ENCODE data around the gene GPR153.
"Not testable (repeated sequence)": the region's sequence is repeated elsewhere in the genome, so short reads cannot be mapped to it uniquely, and the experiment has no call there.

The GPR153 gene

DNA sequence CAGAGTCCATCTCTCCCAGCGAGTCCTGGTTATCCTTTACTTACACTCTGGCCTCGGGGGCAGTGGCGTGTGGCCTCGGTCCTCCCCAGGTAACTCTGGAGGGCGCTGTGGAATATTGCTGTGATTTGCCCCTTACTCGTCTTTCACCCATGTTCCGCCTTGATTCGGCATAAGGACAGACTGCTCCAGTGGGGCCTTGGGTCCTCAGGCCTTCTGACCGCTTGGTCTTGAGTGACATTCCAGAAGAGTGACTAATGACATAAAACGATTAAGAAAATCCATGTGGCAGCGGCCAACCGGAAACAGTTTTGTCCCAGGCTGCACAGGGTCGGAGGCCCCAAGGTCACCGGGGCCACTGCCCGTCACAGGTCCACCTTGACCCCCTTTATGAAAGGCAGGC is 36.2 kb downstream of the GPR153 start:
- DNase-seq, result no peak

DNA sequence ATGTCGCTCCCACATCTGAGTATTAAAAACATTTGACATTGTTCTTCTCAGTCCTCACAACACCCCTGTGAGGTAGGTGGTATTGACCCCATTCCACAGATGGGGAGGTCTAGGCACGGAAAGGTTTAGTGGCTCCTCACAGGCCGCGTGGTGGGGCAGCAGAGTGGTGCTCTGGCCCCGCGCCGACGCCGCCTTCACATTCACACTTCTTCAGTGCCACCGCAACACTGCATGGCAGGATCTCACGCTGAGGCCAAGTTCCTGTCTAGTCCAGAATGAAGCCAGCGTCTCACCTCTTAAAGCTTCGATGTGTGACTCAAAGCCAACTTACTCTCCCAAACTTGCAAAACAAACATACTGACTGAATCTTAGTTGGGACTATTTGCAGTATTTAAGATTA is 37.3 kb downstream of the GPR153 start:
- no peak for DNase-seq

DNA sequence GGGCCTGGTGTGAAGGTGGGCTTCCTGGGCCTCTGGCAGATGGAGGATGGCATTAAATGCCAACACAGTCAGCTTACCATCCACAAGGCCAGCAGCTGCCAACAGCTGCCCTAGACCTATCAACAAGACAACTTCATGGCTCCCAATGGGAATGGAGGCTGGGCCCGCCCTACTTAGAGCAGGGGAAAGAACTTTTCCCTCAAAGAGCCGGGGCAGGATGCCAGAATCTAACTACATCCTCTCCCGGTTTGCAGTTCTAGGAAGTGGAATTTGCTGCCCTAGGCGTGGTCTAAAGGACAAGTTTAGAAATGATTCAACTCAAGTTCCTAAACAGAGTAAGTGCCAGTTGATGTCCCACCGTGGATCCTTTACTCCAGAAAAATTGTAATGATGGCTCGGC is 38.3 kb downstream of the GPR153 start:
- DNase-seq, result no peak

DNA sequence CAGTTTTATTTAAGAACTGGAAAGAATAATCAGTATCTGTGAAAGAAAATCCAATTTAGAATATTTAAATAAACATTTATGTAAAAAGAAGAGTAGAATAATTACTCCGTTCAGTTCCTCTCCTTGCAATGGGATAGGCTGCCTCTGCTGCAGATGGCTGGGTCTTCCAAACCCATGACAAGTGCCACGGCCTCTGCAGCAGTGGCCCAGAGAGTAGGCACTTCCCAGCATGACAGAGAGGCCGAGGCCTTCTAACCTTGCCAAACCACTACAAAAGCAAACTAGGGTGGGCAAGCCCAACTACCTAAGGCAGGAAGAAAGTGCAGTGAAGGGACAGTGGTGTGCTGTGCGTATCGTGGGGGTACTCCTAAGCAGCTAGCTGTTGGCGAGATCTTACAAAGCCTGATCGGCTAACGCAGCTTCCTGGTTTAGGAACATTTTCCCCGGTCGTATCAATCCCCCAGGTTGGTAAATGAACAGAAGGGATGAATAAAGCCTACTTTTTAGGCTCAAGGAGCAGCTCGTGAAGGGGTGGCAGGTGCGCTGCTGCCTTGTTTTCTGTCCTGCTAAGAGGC is 39.6 kb downstream of the GPR153 start:
- no peak for DNase-seq

DNA sequence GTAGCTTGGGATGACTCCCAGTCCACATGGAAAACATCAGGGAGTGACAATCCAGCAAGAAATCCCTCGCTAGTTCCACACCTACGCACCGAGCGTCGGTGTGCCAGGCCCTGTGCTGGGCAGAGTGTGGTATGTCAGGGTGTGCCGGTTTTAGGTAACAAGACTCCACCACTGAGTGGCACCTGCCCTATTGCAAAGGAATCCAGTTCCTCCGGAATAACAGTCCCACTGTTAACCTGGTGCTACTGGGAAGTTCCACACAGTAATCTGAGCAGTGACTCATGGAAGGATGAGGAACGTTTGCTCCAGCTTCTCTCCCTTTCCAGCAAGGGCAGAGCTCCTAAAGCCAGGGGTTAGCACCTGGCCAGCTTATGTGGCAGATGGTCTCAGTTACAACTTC is 40.7 kb downstream of the GPR153 start:
- no peak for DNase-seq

DNA sequence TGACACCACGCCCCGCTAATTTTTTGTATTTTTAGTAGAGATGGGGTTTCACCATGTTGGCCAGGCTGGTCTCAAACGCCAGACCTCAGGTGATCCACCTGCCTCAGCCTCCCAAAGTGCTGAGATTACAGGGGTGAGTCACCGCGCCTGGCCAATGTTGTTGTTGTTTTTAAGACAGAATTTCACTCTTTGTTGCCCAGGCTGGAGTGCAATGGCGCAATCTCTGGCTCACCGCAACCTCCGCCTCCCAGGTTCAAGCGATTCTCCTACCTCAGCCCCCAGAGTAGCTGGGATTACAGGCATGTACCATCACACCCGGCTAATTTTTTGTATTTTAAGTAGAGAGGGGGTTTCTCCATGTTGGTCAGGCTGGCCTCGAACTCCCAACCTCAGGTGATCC is 41.3 kb downstream of the GPR153 start:
- not testable (repeated sequence) for DNase-seq

DNA sequence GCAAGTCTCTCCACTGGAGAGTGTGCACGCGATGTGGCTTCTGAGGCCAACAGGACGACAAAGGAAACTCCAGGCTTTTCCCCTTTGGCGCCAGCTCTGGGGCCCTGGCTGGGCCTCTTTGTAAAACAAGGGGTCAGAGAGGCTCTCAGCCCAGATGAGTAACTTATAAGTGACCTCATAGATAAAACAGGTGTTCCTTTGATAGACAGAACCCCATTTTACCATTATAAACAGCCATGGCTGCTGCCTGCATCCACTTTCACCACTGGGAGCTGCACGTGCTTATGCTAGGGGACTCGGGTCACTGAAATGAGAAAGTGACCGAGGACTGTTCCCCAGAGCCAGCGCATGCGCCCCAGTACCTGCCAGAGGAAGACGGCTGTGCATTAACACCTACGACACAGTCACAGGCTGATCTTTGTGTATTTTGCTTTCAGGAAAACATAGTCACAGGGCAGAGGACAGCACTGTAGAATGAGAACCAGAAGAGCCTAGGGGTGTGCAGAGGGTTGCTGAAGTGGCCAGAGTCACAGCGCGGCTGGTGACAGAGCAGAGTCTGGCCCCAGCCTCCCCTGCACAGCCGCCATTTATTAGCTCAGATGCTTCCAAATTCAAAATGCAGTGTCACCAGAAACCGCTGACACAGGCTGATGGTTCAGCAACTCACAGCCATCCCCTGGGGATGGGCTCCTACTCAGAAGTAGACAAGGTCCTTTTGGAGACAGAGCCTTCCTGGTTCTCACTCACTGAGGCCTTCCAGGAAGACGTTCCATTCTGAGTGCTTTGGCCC is 42.3 kb downstream of the GPR153 start:
- no peak for DNase-seq

DNA sequence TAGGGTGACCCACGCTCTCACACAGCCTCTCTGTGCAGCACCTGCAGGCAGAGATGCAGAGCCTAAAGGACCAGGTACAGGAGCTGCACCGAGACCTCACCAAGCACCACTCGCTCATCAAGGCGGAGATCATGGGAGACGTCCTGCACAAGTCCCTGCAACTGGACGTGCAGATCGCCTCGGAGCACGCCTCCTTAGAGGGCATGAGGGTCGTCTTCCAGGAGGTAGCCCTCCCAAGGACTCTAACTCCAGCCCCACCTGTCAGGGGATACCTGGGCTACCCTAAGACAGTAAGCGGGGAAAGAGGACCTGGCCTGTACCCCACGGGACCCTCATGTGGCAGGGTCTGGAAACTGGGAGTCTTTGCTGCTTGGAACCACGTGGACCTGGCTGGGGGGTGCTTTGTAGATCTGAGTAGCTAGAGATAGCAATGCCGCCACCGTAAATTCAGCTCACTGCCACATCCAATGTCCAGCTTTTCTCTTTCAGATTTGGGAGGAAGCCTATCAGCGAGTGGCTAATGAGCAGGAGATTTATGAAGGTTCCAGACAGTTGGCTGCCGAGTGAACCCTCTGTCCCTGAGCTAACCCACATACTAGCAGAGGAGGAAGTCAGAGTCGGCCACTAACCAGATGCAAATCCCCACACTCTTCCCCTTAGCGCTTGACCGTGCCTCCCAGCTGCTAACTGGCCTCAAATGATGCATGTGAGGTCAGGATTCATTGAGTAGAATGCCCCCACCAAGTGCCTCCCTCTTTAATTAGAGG is 48.5 kb downstream of the GPR153 start:
- DNase-seq, result peak; percentile 46 to 62 (median 56)

DNA sequence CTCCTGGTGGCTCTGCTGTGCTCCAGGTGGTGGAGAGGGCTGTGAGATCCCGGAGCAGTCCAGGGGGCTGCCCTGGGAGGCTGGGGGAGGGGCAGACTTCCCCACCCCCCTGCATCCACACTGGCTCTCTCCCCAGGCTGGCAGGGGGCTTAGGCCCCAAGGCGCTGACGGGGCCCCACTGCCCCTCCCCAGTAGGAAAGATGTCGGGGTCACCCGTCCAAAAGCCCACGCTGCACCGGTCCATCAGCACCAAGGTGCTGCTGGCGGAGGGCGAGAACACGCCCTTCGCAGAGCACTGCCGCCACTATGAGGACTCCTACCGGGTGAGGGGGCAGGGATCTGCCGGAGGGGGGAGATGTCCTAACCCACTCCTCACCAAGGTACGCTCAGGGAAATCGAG is 49.2 kb downstream of the GPR153 start:
- DNase-seq, result no peak

DNA sequence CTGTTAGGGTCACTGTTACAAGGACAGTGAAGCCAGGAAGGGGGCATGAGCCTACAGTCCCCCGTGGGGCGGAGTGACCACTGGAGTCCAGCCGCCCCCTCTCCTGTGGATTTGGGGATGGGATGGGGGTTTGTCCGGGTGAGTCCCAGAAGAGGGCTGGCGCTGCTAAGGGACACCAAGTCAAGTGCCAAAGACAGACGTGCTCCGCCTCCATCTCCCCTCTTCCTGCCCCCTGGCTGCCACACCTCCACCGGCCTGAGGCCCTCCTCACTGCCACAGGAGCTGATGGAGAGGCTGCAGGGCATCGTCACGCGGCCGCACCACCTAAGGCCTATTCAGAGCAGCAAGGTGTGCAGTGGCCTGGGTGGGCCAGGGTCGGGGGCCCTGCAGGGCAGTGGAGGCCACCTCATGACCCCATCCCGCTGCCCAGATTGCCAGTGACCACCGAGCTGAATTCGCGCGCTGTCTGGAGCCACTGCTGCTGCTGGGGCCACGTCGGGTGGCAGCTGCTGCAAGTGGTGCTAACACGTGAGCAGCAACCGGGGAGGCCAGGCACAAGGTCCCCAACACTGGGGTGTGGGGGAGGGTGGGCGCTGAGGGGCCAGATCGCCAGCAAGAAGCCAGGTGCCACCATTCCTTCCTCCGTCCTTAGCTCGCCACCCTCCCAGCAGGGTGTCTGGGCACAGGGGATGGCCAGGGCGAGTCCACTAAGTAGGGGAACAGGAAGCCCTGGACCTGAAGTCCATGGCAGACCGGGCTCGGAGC is 50.1 kb downstream of the GPR153 start:
- DNase-seq, result no peak

DNA sequence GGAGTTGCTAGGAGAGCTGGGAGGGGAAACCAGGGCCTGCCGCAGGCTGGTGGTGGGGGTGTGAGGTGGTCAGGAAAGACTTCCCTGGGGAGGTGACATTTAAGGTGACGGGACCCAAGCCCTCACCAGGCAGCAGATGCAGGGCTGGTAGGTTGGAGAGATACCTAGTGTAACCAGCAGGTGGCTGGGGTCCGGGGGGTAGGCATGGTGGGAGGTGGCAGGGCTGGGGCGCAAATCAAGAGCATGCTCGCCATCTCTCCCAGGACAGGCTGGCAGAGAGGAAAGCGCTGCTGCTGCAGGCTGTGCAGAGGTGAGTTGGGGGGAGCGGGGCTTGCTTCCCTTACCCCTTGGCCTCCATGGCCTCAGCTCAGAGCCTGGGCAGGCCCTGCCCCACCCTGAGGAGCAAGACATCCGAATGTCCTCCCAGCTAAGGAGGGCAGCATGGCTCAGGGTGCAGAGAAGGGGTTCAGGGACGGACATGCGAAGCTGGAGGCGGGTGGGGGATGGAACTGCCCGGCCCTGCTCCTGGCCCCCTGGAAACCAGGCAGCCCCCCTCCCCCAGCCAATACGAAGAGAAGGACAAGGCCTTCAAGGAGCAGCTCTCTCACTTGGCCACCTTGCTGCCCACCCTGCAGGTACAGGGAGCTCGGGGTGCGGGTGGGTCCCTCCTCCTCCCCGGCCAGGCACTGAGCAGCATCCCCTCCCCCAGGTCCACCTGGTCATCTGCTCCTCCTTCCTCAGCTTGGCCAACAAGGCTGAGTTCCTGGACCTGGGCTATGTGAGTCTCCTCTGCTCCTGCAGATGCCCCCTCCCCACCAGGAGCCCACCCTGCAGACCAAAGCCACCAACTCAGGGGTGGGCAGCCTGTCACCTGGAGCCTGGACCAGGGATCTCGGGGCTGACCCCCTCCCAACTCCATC is 51.0 kb downstream of the GPR153 start:
- DNase-seq, result no peak

DNA sequence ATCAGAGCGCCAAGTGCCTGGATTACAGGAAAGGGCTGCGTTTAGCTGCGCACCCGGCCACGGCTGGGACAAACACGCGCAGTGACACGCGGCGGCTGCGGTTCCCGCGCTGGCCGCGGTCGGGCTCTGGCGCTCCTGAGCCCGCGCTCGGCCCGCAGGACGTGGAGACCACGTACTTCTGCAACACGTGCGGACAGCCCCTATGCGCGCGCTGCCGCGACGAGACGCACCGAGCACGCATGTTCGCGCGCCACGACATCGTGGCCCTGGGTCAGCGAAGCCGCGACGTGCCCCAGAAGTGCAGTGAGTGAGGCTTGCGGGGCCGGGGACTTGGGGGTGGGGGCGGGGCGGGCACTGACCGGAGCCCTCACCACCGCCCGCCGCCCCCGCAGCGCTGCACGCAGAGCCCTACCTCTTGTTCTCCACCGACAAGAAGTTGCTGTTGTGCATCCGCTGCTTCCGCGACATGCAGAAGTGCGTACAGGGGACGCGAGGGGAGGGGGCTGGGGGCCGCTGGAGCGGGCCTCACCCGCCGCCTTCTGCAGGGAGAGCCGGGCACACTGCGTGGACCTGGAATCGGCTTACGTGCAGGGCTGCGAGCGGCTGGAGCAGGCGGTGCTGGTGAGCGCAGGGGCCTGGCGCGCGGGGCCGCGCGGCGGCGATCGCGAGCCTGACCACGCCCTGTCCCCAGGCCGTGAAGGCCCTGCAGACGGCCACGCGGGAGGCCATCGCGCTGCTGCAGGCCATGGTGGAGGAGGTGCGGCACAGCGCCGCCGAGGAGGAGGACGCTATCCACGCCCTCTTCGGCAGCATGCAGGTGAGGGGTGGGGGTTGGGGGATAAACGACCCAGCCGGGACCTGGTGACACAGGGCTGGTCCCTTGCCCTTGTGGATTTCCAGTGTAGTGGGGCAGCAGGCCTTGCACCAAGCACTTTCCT is 51.9 kb downstream of the GPR153 start:
- DNase-seq, result peak; percentile 67 to 87 (median 75)

DNA sequence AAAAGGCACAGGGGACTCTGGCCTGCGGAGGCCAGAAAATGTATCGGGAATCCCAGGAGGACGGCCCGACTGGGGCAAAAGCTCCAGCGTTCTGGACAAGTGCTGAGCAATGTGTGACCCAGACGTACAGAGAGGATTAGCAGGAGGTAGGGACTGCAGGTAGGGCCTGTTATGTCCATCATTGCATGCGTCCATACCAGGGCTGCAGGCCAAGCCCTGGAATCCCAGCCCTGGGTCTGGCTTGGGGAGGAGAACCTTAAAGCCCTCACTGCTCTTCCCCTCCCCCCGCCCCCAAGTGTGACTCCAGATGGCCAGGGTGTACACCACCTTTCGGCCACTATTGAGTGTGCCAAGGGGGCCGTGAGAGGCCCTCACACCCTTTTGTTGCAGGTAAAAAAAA is 53.0 kb downstream of the GPR153 start:
- no peak for DNase-seq

DNA sequence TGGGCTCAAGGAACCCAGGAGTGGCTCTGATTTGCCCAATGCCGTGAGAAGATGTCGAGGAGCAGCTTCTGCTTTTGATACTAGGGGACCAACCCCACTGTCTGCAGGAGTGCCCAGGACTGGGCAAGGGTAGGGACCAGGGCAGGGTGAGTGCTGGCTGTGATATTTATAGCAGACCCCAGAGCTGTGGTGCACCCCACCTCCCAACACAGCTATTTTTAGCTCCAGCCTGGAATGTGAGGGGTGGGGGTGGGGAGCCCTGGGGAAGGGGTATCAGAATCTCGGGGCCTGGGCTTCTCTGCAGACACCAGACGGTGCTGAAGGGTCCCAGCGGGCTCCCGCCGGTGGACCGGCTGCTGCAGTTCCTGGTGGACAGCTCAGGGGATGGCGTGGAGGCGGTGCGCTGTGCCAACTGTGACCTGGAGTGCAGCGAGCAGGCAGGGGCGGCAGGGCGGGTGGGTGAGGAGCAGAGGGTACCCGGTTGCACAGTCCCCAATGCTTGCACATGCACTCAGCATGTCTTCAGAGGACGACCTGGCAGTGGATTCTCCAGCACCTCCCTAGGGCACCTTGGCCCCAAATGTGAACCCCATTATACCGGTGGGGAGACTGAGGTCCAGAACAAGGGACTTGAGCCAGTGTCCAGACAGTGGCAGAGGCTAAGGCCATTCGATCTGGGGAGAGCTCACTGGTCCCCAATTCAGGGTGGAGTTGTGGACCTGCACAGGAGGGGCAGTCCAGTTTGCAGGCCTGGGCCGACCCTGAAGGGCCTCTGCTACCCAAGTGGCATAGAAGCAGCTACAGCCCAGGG is 53.6 kb downstream of the GPR153 start:
- DNase-seq, result no peak

DNA sequence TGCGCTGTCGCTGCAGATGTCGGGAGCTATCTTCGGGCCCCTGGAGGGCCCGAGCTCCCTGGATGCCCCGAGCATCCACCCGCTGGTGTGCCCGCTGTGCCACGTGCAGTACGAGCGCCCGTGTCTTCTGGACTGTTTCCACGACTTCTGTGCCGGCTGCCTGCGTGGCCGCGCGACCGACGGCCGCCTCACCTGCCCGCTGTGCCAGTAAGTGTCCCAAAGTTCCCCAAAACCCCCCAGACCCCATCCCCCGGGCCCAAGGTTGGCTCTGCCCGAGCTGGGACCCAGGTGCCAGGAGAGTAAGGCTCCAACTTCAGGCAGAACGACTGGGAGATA is 54.4 kb downstream of the GPR153 start:
- DNase-seq, result no peak

DNA sequence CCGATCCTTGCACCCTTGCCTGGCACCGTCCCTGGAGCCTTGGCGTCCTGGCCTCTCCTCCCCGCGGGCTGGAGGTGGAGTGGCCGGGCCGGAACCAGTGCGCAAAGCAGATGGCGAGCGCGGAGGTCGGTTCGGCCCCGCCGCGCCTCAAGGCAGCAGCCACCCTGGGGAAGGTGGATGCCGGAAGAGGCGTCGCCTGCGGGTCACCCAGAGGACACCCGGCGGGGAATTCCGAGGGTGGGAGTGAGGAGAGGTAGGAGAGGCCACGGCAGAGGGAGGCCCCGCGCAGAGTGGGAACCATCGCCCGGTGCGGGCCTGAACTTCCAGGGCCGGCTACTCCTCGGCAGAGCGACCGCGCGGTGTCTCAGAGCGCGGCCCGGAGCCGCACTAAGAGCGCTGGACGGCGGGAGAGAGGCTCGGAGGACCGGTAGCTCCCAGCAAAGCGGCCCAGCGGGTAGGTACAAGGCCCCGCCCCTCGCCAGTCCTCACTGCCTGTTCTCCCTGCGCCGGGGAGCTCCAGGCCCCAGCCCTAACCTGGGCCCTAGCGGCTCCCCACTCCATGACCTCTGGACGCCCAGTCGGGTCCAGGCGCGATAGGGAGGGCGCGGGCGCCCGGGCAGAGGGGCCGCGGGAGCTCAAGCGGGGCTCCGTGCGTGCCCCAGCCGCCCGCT is 54.9 kb downstream of the GPR153 start, which contains the start of gene RNF207:
Gene RNF207, plus strand, starts transcription at position 271 of the 671 bp plus-strand sequence. CDS start 417 bp downstream, outside the sequence.
- DNase-seq, result peak in 3 of 4 experiments; percentile 23 to 67 (median 41)

DNA sequence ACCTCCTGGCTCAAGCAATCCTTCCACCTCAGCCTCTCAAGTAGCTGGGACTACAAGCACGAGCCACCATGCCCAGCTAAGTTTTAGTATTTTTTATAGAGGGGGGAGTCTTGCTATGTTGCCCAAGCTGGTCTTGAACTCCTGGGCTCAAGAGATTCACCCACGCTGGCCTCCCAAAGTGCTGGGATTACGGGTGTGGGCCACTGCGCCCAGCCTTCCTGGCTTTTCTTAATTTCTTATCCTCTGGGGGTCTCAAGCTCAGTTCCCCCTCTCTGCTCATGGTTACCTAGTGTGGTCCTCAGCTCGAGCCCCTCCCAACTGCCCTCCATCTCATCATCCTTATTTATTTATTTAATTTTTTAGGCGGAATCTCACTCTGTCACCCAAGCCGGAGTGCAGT is 58.6 kb downstream of the GPR153 start:
- no peak for DNase-seq

DNA sequence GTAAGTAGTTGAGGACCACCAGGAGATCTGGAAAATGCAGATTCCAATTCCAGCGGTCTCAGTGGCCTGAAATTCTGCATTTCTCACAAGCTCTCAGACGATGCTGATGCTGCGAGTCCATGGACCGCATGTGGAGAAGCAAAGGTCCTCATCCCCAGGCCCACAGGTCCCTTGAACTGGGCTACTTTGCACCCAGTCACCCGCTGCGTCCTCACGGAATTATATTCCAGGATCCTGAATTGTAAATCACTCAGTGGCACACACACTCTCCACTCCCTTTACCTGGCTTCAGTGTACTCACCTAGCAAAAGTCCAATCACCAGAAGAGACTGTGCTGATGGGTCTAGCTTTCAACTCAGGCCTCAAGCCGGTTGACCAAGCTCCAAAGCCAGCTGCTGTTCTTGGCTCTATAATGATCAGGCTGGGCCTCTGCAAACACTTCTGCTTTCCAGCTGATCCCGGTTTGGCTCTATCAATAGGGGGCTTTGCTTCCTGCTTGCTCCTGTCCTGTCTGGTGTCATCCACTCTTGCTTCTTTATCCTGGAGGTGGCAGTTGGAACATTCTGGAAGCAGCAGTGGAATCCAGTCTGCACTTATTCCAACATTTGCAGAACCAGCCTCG is 60.6 kb downstream of the GPR153 start:
- DNase-seq, result no peak
